Trophoblast cell (in vitro differentiated cells and primary cell): ENCODE measurements around the gene PRDM11.

Experiments used
- DNase-seq, 2 donors: peaks; one replicate each; pipeline ENCODE4 v3.0.0-alpha.2; 2016
- H2AFZ ChIP-seq: 2 replicates; pipeline ENCODE4 v1.6.1; 2013; ENCODE audit warnings: low read length, moderate library complexity, mild to moderate bottlenecking; ENCODE audit not compliant: insufficient read depth, poor library complexity
- H2AK5ac ChIP-seq: 2 replicates; pipeline ENCODE4 v1.6.1; 2013; ENCODE audit warnings: mild to moderate bottlenecking, low read length
- H2BK120ac ChIP-seq: 2 replicates; pipeline ENCODE4 v1.6.1; 2013; ENCODE audit warnings: low read length, mild to moderate bottlenecking, moderate library complexity; ENCODE audit not compliant: insufficient read depth, poor library complexity
- H2BK12ac ChIP-seq: 2 replicates; pipeline ENCODE4 v1.6.1; 2013; ENCODE audit warnings: mild to moderate bottlenecking, low read length, moderate library complexity
- H2BK5ac ChIP-seq: 2 replicates; pipeline ENCODE4 v1.6.1; 2013; ENCODE audit warnings: low read length, low read depth, moderate library complexity, mild to moderate bottlenecking; ENCODE audit not compliant: poor library complexity
- H3K14ac ChIP-seq: 2 replicates; pipeline ENCODE4 v1.6.1; 2013; ENCODE audit warnings: mild to moderate bottlenecking, low read length
- H3K18ac ChIP-seq: 2 replicates; pipeline ENCODE4 v1.6.1; 2013; ENCODE audit warnings: mild to moderate bottlenecking, low read length
- H3K23ac ChIP-seq: 2 replicates; pipeline ENCODE4 v1.6.1; 2013; ENCODE audit warnings: low read length
- H3K27ac ChIP-seq: 2 replicates; pipeline ENCODE4 v1.5.1; 2013; ENCODE audit warnings: low read depth, mild to moderate bottlenecking, inconsistent platforms, low read length, moderate library complexity
- H3K27me3 ChIP-seq: 2 replicates; pipeline ENCODE4 v1.6.1; 2013; ENCODE audit warnings: inconsistent platforms, mild to moderate bottlenecking, low read length, moderate library complexity; ENCODE audit not compliant: insufficient read depth
- H3K36me3 ChIP-seq, 2 experiments: 1 replicate in 1 of 2; 2 replicates in 1 of 2; pipeline ENCODE4 v1.6.1; 2013; ENCODE audit warnings: low read length in 2 of 2, mild to moderate bottlenecking in 2 of 2, moderate library complexity in 1 of 2; ENCODE audit not compliant: insufficient read depth in 2 of 2, control insufficient read depth in 1 of 2
- H3K4ac ChIP-seq: 2 replicates; pipeline ENCODE4 v1.6.1; 2013; ENCODE audit warnings: low read depth, mild to moderate bottlenecking, low read length, moderate library complexity
- H3K4me1 ChIP-seq, 2 experiments: 1 replicate in 1 of 2; 2 replicates in 1 of 2; pipeline ENCODE4 v1.6.1; 2013; ENCODE audit warnings: low read length in 2 of 2, mild to moderate bottlenecking in 2 of 2, moderate library complexity in 1 of 2; ENCODE audit not compliant: insufficient read depth in 2 of 2, control insufficient read depth in 1 of 2
- H3K4me2 ChIP-seq: 2 replicates; pipeline ENCODE4 v1.6.1; 2013; ENCODE audit warnings: inconsistent platforms, mild to moderate bottlenecking, low read length, moderate library complexity
- H3K4me3 ChIP-seq: 2 replicates; pipeline ENCODE4 v1.5.1; 2013; ENCODE audit warnings: mild to moderate bottlenecking, low read depth, low read length, inconsistent platforms
- H3K79me1 ChIP-seq: one replicate; pipeline ENCODE4 v1.6.1; 2013; ENCODE audit warnings: low read length
- H3K79me2 ChIP-seq: 2 replicates; pipeline ENCODE4 v1.6.1; 2013; ENCODE audit warnings: low read length, mild to moderate bottlenecking; ENCODE audit not compliant: control insufficient read depth, insufficient read depth, poor library complexity
- H3K9ac ChIP-seq: 2 replicates; pipeline ENCODE4 v1.6.1; 2013; ENCODE audit warnings: mild to moderate bottlenecking, low read length
- H3K9me3 ChIP-seq: 2 replicates; pipeline ENCODE4 v1.6.1; 2013; ENCODE audit warnings: low read depth, mild to moderate bottlenecking, control low read depth, inconsistent platforms, low read length; ENCODE audit not compliant: insufficient read depth
- H4K12ac ChIP-seq: 2 replicates; pipeline ENCODE4 v1.6.1; 2013; ENCODE audit warnings: low read depth, mild to moderate bottlenecking, low read length, moderate library complexity
- H4K8ac ChIP-seq: 2 replicates; pipeline ENCODE4 v1.6.1; 2013; ENCODE audit warnings: low read depth, mild to moderate bottlenecking, low read length, moderate library complexity
- H4K91ac ChIP-seq: one replicate; pipeline ENCODE4 v1.6.1; 2013; ENCODE audit warnings: low read depth, mild to moderate bottlenecking, low read length, moderate library complexity
- WGBS: extraction: QIAGEN DNeasy Blood & Tissue Kit; methylation state at CpG from one replicate; pipeline ENCODE4 v1.1.7; 2013; ENCODE audit warnings: missing lambda C conversion rate; ENCODE audit not compliant: insufficient read length, insufficient coverage; ENCODE audit errors: extremely low coverage; 5-methylcytosine and 5-hydroxymethylcytosine counted together

PRDM11 gene

GRCh38 chr11:45154276-45154675, 7.8 kb downstream of the PRDM11 start:
- Histone ChIP-seq H2AFZ (no peak overlapping the region), H2BK5ac (no peak overlapping the region), H3K23ac (no peak overlapping the region), H3K79me1 (peaks cover 4% of the 10 kb centered on the region), H4K91ac (no peak overlapping the region), H3K27ac (no peak overlapping the region), H3K79me2 (peaks cover 2% of the 10 kb centered on the region), H2BK120ac (no peak overlapping the region), H3K14ac (no peak overlapping the region), H3K9me3 (peaks cover 2% of the 10 kb centered on the region), H4K8ac (no peak overlapping the region), H3K4me1 (peaks cover 17 to 18% of the 10 kb centered on the region in 2 experiments), H3K4me3 (no peak overlapping the region), H3K9ac (no peak overlapping the region), H3K18ac (no peak overlapping the region), H3K36me3 (no peaks in the 10 kb centered on the region), H2AK5ac (no peak overlapping the region), H3K4ac (no peak overlapping the region), H4K12ac (no peak overlapping the region), H2BK12ac (no peak overlapping the region), H3K27me3 (no peaks in the 10 kb centered on the region), H3K4me2 (no peak overlapping the region)
- no peak for DNase-seq
- no CpG with 5 or more reads among the region's 6 CpGs for WGBS

GRCh38 chr11:45155058-45155551, 8.7 kb downstream of the PRDM11 start:
- Histone ChIP-seq H3K4me3 (no peak overlapping the region), H3K79me1 (peaks cover 4% of the 10 kb centered on the region), H2BK120ac (no peak overlapping the region), H4K91ac (no peak overlapping the region), H4K8ac (no peak overlapping the region), H2AK5ac (no peak overlapping the region), H3K4ac (no peak overlapping the region), H3K14ac (no peak overlapping the region), H3K79me2 (peaks cover 2% of the 10 kb centered on the region), H2BK5ac (no peak overlapping the region), H2BK12ac (no peak overlapping the region), H3K4me1 (peaks cover 17 to 18% of the 10 kb centered on the region in 2 experiments), H3K27me3 (no peaks in the 10 kb centered on the region), H3K23ac (no peak overlapping the region), H3K27ac (no peak overlapping the region), H3K9ac (no peak overlapping the region), H3K36me3 (no peaks in the 10 kb centered on the region), H3K4me2 (no peak overlapping the region), H3K9me3 (peaks cover 2% of the 10 kb centered on the region), H3K18ac (no peak overlapping the region), H2AFZ (no peak overlapping the region), H4K12ac (no peak overlapping the region)
- no CpG with 5 or more reads among the region's 11 CpGs for WGBS
- DNase-seq = no peak

- Histone ChIP-seq H3K4me3 (no peak overlapping the region), H3K27me3 (no peaks in the 10 kb centered on the region), H3K14ac (no peak overlapping the region), H3K79me2 (peaks cover 2% of the 10 kb centered on the region), H3K36me3 (no peaks in the 10 kb centered on the region), H4K91ac (no peak overlapping the region), H3K9ac (no peak overlapping the region), H3K4me1 (peaks cover 17 to 18% of the 10 kb centered on the region in 2 experiments), H2BK5ac (no peak overlapping the region), H4K12ac (no peak overlapping the region), H2BK120ac (no peak overlapping the region), H2AFZ (no peak overlapping the region), H3K23ac (no peak overlapping the region), H3K9me3 (peaks cover 2% of the 10 kb centered on the region), H3K18ac (no peak overlapping the region), H3K27ac (no peak overlapping the region), H3K79me1 (peaks cover 4% of the 10 kb centered on the region), H4K8ac (no peak overlapping the region), H3K4ac (no peak overlapping the region), H3K4me2 (no peak overlapping the region), H2BK12ac (no peak overlapping the region), H2AK5ac (no peak overlapping the region)
- no peak for DNase-seq
- no CpG with 5 or more reads among the region's 4 CpGs for WGBS
Observed at GRCh38 chr11:45155627-45156180, 9.3 kb downstream of the PRDM11 start.

- Histone ChIP-seq H3K4me3 (no peak overlapping the region), H3K27me3 (no peaks in the 10 kb centered on the region), H3K36me3 (no peaks in the 10 kb centered on the region), H3K9me3 (peaks cover 2% of the 10 kb centered on the region), H2BK5ac (no peak overlapping the region), H3K18ac (no peak overlapping the region), H3K14ac (no peak overlapping the region), H4K8ac (no peak overlapping the region), H2BK12ac (no peak overlapping the region), H3K23ac (no peak overlapping the region), H2AK5ac (no peak overlapping the region), H3K9ac (no peak overlapping the region), H4K91ac (no peak overlapping the region), H4K12ac (no peak overlapping the region), H3K79me1 (peaks cover 4% of the 10 kb centered on the region), H2BK120ac (no peak overlapping the region), H3K4me2 (no peak overlapping the region), H3K79me2 (peaks cover 2% of the 10 kb centered on the region), H3K27ac (no peak overlapping the region), H3K4ac (no peak overlapping the region), H3K4me1 (peaks cover 18 to 19% of the 10 kb centered on the region in 2 experiments), H2AFZ (no peak overlapping the region)
- WGBS = no CpG with 5 or more reads among the region's 6 CpGs
- DNase-seq = no peak
Observed at GRCh38 chr11:45156201-45156600, 9.8 kb downstream of the PRDM11 start.
